ENCODE measurements around the gene NOLC1. TPM values are rescaled to one million over a fixed set of nuclear protein-coding genes. Genes with fewer than 3 reads are reported as not detected.

Gene NOLC1
- total and polyA plus RNA-seq, 4 donors: 11.6 to 26.3 (median 20.4) TPM

- H3K9ac ChIP-seq (ENCODE audit: low read depth in 1 of 2, low read length in 2 of 2): no peak overlapping the region
- WGBS: 89% methylated on average over 2 of the region's 2 CpGs
- H3K9me3 ChIP-seq (ENCODE audit: control insufficient read depth in 4 of 4, low read length in 3 of 4): no peaks in the 10 kb centered on the region
- H3K4me3 ChIP-seq (ENCODE audit: low read depth in 1 of 3, low read length in 3 of 3): no peak overlapping the region
- TF ChIP-seq TAF1 (conservative IDR thresholded peaks at IDR 0.05) (no peak), ATF3 (IDR thresholded peaks at IDR 0.05) (no peak), SP1 (IDR thresholded peaks at IDR 0.05) (no peak), NR2F2 (IDR thresholded peaks at IDR 0.05) (no peak), HNF4G (IDR thresholded peaks at IDR 0.05) (no peak), MAX (IDR thresholded peaks at IDR 0.05) (no peak), ZBTB33 (IDR thresholded peaks at IDR 0.05) (no peak), EGR1 (IDR thresholded peaks at IDR 0.05; ENCODE audit: low read depth in 2 of 2) (no peak), YY1 (IDR thresholded peaks at IDR 0.05) (no peak), HNF4A (conservative IDR thresholded peaks at IDR 0.05) (no peak), FOXA1 (IDR thresholded peaks at IDR 0.05) (no peak), GABPA (IDR thresholded peaks at IDR 0.05 in 1 of 2, conservative IDR thresholded peaks at IDR 0.05 in 1 of 2) (no peak), RAD21 (IDR thresholded peaks at IDR 0.05) (no peak), RXRA (IDR thresholded peaks at IDR 0.05) (no peak), REST (IDR thresholded peaks at IDR 0.05) (no peak), FOXA2 (IDR thresholded peaks at IDR 0.05) (no peak)
- H3K4me1 ChIP-seq (ENCODE audit: control insufficient read depth in 4 of 4, insufficient read depth in 4 of 4, low read length in 3 of 4): no peaks in the 10 kb centered on the region
- no peaks in the 10 kb centered on the region for H3K27me3 ChIP-seq (ENCODE audit: control insufficient read depth in 4 of 4, insufficient read depth in 4 of 4, low read length in 3 of 4)
- no peak for DNase-seq (ENCODE audit: low spot score)
- H3K36me3 ChIP-seq (ENCODE audit: control insufficient read depth in 4 of 4, insufficient read depth in 3 of 4, low read depth in 1 of 4, low read length in 3 of 4): peaks cover 17 to 41% (median 35%) of the 10 kb centered on the region in 4 donors
- no peak overlapping the region for H3K27ac ChIP-seq (ENCODE audit: low read depth in 1 of 2, low read length in 2 of 2)
These were observed 45.2 kb upstream of the NOLC1 start for GRCh38 chr10:102106998-102107397.

- Histone ChIP-seq H3K4me1 (ENCODE audit: control insufficient read depth in 4 of 4, insufficient read depth in 4 of 4, low read length in 3 of 4) (peaks cover 6 to 16% (median 10%) of the 10 kb centered on the region in 4 donors), H3K36me3 (ENCODE audit: control insufficient read depth in 4 of 4, insufficient read depth in 3 of 4, low read depth in 1 of 4, low read length in 3 of 4) (peaks cover 17 to 41% (median 35%) of the 10 kb centered on the region in 4 donors), H3K4me3 (ENCODE audit: low read depth in 1 of 3, low read length in 3 of 3) (no peak overlapping the region), H3K27ac (ENCODE audit: low read depth in 1 of 2, low read length in 2 of 2) (no peak overlapping the region), H3K27me3 (ENCODE audit: control insufficient read depth in 4 of 4, insufficient read depth in 4 of 4, low read length in 3 of 4) (no peaks in the 10 kb centered on the region), H3K9ac (ENCODE audit: low read depth in 1 of 2, low read length in 2 of 2) (no peak overlapping the region), H3K9me3 (ENCODE audit: control insufficient read depth in 4 of 4, low read length in 3 of 4) (no peaks in the 10 kb centered on the region)
- no peak for TF ChIP-seq HNF4A (conservative IDR thresholded peaks at IDR 0.05)
- TF ChIP-seq ATF3 (IDR thresholded peaks at IDR 0.05): no peak
- no peak for TF ChIP-seq JUND (IDR thresholded peaks at IDR 0.05)
- no peak for TF ChIP-seq FOXA2 (IDR thresholded peaks at IDR 0.05)
- no peak for TF ChIP-seq YY1 (IDR thresholded peaks at IDR 0.05)
- no peak for TF ChIP-seq MAX (IDR thresholded peaks at IDR 0.05)
- no peak for TF ChIP-seq EGR1 (IDR thresholded peaks at IDR 0.05; ENCODE audit: low read depth in 2 of 2)
- DNase-seq (ENCODE audit: low spot score): no peak
- WGBS: 96% methylated on average over 24 of the region's 24 CpGs
These were observed 42.7 kb upstream of the NOLC1 start for GRCh38 chr10:102109166-102110116.

All from liver (tissue), 9 donors.